ENCODE measurements around the gene ZHX3. TPM values are rescaled to one million over a fixed set of nuclear protein-coding genes. Genes with fewer than 3 reads are reported as not detected.

ZHX3 gene
- total RNA-seq, 2 donors from 2014 or later, result 19.9 to 25.6 TPM

DNA sequence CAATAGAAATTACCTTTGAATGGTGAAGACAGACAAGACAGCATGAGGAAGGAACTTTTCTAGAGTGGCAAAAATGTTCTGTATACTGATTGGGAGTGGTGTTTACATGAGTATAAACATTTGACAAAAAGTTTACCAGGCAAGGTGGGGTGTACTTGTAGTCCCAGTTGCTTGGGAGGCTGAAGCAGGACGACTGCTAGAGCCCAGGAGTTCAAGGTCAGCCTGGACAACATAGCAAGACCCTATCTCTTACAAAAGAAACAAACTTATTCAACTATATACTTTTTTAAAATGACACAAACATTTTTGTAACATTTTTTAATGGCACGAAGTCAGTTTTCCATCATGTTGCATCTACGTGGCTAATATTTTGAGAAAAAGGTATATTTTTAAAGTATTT lies 40.5 kb downstream of the ZHX3 start:
- Histone ChIP-seq H3K27me3 (no peaks in the 10 kb centered on the region), H3K4me3 (no peak overlapping the region), H3K9me3 (no peaks in the 10 kb centered on the region), H3K4me1 (no peaks in the 10 kb centered on the region), H3K36me3 (no peaks in the 10 kb centered on the region), H3K9ac (ENCODE audit: low read depth in 2 of 2, low read length in 2 of 2) (no peak overlapping the region), H3K27ac (no peak overlapping the region)
- DNase-seq, result no peak
- no peak for TF ChIP-seq CTCF (IDR thresholded peaks at IDR 0.05)
- intact Hi-C loops (cut with DNase I), result no loop called here

GRCh38 chr20:41276317-41276751 lies 41.2 kb downstream of the ZHX3 start:
- TF ChIP-seq CTCF (IDR thresholded peaks at IDR 0.05), result no peak
- Histone ChIP-seq H3K9me3 (no peaks in the 10 kb centered on the region), H3K9ac (ENCODE audit: low read depth in 2 of 2, low read length in 2 of 2) (no peak overlapping the region), H3K27ac (no peak overlapping the region), H3K4me1 (no peaks in the 10 kb centered on the region), H3K27me3 (no peaks in the 10 kb centered on the region), H3K4me3 (no peak overlapping the region), H3K36me3 (no peaks in the 10 kb centered on the region)
- intact Hi-C loops (cut with DNase I), result no loop called here
- no peak for DNase-seq

DNA sequence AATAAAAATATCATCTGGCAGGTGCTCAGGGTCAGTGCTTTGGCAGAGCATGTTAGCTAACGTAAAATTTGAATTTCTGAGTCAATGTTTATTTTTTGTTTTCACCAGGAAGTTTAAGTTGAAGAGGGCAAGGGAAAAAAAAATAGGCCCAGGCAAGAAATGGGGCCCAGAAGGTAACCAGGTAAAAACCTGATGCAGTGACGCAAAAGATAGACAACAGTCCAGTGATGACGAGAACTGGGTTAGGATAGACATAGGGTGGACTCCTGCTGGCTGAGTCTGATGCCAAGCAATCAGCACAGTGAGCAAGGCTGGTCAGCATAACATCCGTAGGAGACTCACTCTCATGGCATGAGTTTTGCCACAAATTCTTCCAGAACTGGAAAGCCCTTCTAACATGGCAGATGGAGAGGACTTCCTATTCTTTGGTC lies 42.2 kb downstream of the ZHX3 start:
- Histone ChIP-seq H3K4me1 (no peaks in the 10 kb centered on the region), H3K27me3 (no peaks in the 10 kb centered on the region)
- no peak for DNase-seq

GRCh38 chr20:41274152-41274551 lies 43.4 kb downstream of the ZHX3 start:
- no peak for TF ChIP-seq CTCF (IDR thresholded peaks at IDR 0.05)
- no peaks in the 10 kb centered on the region for H3K9me3 ChIP-seq
- H3K27ac ChIP-seq, result no peak overlapping the region
- intact Hi-C loops (cut with DNase I), result no loop called here
- no peak overlapping the region for H3K9ac ChIP-seq (ENCODE audit: low read depth in 2 of 2, low read length in 2 of 2)
- no peaks in the 10 kb centered on the region for H3K4me1 ChIP-seq
- no peaks in the 10 kb centered on the region for H3K36me3 ChIP-seq
- DNase-seq, result no peak
- H3K27me3 ChIP-seq, result no peaks in the 10 kb centered on the region
- no peak overlapping the region for H3K4me3 ChIP-seq

More for the DNA sequence above, 42.2 kb downstream of the ZHX3 start:
- H3K4me3 ChIP-seq, result no peak overlapping the region
- no peaks in the 10 kb centered on the region for H3K36me3 ChIP-seq
- H3K9ac ChIP-seq (ENCODE audit: low read depth in 2 of 2, low read length in 2 of 2), result no peak overlapping the region
- TF ChIP-seq CTCF (IDR thresholded peaks at IDR 0.05), result no peak
- intact Hi-C loops (cut with DNase I), result no loop called here
- H3K9me3 ChIP-seq, result no peaks in the 10 kb centered on the region
- H3K27ac ChIP-seq, result peak overlapping the region; percentile 19

GRCh38 chr20:41273445-41273844 lies 44.1 kb downstream of the ZHX3 start:
- no peak for DNase-seq
- intact Hi-C loops (cut with DNase I), result no loop called here
- no peak for TF ChIP-seq CTCF (IDR thresholded peaks at IDR 0.05)
- H3K27ac ChIP-seq, result no peak overlapping the region
- H3K36me3 ChIP-seq, result no peaks in the 10 kb centered on the region
- H3K9me3 ChIP-seq, result no peaks in the 10 kb centered on the region
- H3K9ac ChIP-seq (ENCODE audit: low read depth in 2 of 2, low read length in 2 of 2), result no peak overlapping the region
- H3K4me1 ChIP-seq, result no peaks in the 10 kb centered on the region
- H3K4me3 ChIP-seq, result no peak overlapping the region
- no peaks in the 10 kb centered on the region for H3K27me3 ChIP-seq

- Histone ChIP-seq H3K9ac (ENCODE audit: low read depth in 2 of 2, low read length in 2 of 2) (no peak overlapping the region), H3K27ac (no peak overlapping the region)
These were observed 45.2 kb downstream of the ZHX3 start for GRCh38 chr20:41272339-41272738.

More at GRCh38 chr20:41272339-41272738, 45.2 kb downstream of the ZHX3 start:
- TF ChIP-seq CTCF (IDR thresholded peaks at IDR 0.05), result no peak
- Histone ChIP-seq H3K9me3 (no peaks in the 10 kb centered on the region), H3K36me3 (no peaks in the 10 kb centered on the region), H3K4me1 (no peaks in the 10 kb centered on the region), H3K4me3 (no peak overlapping the region), H3K27me3 (no peaks in the 10 kb centered on the region)
- intact Hi-C loops (cut with DNase I), result no loop called here
- no peak for DNase-seq

All from colonic mucosa (tissue), 4 donors.